H4 (cell line): Measurements from ENCODE around the gene GOLGA6L26. TPM values are rescaled to one million over a fixed set of nuclear protein-coding genes. Genes with fewer than 3 reads are reported as not detected.
"Not testable (repeated sequence)": the region's sequence is repeated elsewhere in the genome, so short reads cannot be mapped to it uniquely, and the experiment has no call there.

Experiments
- DNase-seq: peaks from one replicate; pipeline ENCODE4 v3.0.0-alpha.2; 2015; ENCODE audit warnings: low spot score
- total RNA-seq: library from RNA; depleted of rRNA; stranded (reverse); fragments of >200 nt; shearing (Covaris generic); gene quantifications from 2 replicates; pipeline ENCODE4 v1.2.3, GENCODE V29; 2014; rRNA removed

GOLGA6L26 gene, protein sequence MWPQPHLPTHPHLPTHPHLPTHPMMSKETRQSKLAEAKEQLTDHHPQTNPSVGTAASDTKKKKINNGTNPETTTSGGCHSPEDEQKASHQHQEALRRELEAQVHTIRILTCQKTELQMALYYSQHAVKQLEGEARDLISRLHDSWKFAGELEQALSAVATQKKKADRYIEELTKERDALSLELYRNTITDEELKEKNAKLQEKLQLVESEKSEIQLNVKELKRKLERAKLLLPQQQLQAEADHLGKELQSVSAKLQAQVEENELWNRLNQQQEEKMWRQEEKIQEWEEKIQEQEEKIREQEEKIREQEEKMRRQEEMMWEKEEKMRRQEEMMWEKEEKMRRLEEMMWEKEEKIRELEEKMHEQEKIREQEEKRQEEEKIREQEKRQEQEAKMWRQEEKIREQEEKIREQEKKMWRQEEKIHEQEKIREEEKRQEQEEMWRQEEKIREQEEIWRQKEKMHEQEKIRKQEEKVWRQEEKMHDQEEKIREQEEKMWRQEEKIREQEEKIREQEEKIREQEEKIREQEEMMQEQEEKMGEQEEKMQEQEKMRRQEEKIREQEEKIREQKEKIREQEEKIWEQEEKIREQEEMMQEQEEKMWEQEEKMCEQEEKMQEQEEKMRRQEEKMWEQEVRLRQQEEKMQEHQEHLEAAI
- not detected in 2 replicates for total RNA-seq

DNA sequence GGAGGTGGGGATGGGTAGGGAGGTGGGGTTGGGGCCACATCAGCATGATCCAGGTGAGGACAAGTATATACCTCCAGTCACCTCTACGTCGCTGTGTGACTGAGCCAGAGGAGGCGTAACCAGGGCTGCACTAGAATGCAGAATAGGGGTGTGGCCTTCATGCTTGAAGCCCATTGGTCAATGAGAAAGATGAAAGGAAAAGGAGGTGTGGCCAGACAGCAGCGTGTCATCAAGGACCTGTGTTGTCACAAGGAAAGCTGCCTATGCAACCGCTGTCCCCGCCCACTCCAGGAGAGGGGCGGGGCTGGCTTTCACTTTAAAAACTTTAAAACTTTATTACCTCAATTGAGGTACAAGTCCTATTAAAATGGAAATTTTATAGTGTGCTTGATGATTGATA lies at the start of gene GOLGA6L26:
Gene GOLGA6L26 (minus strand): TSS at position 101 of the 400 bp plus-strand sequence. CDS start 61 bp downstream, at position 40.
- not testable (repeated sequence) for DNase-seq

DNA sequence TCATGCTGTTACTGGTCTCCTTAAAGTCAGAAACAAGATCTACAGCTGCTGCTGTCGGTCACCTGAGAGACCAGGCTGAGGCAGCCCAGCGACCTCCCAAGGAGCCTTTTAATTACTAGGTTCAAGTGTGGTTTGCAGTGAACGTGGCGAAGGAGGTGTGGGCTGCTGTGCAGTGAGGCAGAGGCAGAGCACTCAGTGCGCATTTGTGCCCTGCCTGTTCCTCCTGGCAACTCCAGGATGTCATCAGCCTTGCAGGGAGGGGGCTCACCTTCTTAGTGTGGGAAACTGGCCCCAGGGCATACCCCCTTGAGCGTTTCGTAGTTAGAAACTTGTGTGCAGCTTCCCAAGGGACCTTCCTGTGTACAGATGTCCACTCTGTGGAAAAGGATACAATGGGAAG lies 47.2 kb upstream of the GOLGA6L26 start:
- not testable (repeated sequence) for DNase-seq

DNA sequence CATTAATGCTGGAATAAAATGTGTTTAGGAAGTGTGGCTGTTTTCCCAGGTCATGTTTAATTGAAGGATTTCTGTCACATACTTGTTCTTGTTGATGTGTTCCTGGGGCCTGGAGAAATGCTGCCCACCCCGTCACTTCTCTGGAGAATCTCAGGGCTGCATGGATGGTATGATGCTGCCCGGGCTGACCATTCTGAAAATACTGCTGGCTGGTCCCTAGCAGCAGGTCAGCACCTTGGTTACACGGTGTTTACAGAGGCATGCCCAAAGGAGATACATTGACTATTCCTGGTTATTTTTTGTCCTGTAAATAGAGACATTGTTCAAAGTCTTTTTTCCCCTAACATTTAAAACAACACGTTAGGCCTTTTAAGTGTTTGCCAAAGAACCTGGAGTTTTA lies 46.7 kb upstream of the GOLGA6L26 start:
- DNase-seq, result not testable (repeated sequence)

DNA sequence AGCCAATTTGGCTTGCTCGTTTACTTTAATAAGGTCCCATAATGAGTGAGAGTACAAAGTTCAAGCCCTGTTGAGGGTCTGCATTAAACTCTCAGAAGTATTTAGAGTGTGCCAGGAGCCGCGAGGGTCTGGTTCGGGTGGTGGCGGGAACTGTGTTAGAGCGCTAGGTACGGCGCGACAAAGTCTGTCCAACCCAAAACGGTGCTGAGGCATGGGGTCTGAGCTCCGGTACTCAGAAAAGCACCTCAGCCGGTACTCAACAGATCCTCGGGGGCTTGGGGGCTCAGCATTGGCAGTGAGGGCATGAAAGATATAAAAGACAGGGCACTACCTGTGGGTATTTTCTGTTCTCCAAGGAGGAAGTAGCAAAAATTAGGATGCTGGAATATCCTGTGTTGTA lies 45.0 kb upstream of the GOLGA6L26 start:
- DNase-seq, result not testable (repeated sequence)

DNA sequence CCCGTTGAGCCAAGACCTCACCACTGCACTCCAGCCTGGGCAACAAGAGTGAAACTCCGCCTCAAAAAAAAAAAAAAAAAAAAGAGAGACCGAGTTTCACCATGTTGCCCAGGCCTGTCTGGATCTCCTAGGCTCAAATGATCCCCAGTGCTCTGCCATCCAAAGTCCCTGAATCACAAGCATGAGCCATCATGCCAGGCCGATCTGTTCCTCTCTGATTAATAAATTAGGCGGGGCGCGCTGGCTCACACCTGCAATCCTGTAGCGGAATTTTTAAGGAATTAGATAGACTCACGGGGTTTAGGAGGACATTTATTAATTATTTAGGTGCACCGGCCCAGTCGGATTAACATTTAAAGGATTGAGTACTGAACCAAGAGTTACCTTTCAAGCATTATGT lies 40.2 kb upstream of the GOLGA6L26 start:
- DNase-seq, result not testable (repeated sequence)

DNA sequence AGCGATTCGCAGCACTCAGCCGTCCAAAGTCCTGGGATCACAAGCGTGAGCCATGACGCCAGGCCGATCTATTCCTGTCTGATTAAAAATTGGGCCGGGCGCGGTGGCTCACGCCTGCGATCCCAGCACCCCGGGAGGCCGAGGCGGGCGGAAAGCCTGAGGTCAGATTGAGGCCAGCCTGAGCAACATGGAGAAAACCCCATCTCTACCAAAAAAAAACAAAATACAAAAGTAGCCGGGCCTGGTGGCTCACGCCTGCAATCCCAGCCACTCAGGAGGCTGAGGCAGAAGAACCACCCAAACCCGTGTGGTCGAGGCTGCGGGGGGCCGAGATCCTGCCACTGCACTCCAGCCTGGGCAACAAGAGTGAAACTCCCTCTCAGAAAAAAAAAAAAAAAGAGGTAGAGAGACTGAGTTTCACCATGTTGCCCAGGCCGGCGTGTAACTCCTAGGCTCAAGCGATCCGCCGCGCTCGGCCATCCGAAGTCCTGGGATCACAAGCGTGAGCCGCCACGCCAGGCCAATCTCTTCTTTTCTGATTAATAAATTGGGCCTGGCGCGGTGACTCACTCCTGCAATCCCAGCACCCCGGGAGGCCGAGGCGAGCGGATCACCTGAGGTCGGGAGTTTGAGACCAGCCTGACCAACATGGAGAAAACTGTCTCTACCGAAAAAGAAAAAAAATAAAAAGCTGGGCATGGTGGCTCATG lies 39.0 kb upstream of the GOLGA6L26 start:
- DNase-seq, result not testable (repeated sequence)

DNA sequence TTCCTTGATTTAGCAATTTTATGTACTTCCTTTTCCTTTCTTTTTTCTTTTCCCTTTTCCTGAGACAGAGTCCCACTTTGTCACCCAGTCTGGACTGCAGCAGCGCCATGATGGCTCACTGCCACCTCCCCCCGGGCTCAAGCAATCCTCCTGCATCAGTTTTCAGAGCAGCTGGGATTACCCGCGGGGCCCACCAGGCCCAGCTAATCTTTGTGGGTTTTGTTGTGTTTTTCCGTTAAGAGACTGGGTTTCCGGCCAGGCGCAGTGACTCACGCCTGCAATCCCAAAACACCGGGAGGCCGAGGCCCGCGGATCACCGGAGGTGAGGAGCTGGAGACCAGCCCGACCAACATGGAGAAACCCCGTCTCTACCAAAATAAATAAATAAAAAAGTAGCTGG lies 38.3 kb upstream of the GOLGA6L26 start:
- DNase-seq, result peak; percentile 75

DNA sequence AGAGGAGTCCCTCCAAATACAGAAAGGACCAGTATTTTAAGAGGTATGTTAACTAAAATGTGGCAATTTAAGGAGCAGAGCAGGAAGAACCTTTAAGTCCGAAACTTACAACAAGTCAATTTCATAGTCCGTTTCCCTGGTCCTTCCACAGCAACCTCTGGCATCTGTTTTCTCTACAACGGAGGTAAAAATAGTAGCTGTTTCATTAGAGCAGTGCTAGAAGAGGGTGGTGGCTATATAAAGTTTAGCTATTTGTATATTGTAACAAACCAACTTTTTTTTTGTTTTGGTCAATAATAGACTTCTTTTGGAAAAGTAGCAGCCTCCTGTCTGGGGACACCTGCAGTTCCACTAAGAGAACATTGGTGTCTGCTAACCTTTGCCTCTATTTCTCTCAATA lies 37.9 kb upstream of the GOLGA6L26 start:
- DNase-seq, result not testable (repeated sequence)

DNA sequence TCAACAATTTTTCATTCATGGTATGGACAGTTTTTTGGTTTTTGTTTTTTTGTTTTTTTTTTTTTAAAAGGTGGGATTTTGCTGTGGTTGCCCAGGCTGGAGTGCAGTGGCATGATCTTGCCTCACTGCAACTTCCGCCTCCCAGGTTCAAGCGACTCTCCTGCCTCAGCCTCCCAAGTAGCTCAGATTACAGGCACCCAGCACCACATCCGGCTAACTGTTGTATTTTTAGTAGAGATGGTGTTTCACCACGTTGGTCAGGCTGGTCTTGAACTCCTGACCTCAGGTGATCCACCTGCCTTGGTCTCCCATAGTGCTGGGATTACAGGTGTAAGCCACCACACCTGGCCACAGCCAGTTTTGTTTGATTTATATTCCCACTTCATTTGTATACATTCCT lies 37.1 kb upstream of the GOLGA6L26 start:
- DNase-seq, result not testable (repeated sequence)

DNA sequence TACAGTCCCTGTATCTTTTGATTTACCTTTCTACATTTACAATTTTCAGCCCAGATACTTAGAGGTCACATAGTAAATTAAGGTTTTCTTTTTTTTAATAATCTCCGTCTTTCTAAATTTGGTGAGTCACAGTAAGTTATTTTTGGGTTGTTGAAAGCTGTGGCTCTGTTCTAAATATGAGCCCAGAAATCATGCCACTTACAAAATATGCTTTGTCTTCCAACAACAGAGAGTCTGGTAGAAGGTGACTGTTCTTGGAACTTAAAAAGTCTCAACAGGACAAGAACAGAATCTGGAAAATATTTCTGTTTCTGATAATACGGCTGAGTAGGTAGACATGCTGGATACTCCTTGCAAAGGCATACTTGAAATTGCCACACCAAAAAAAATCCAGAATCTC lies 36.6 kb upstream of the GOLGA6L26 start:
- no peak for DNase-seq

DNA sequence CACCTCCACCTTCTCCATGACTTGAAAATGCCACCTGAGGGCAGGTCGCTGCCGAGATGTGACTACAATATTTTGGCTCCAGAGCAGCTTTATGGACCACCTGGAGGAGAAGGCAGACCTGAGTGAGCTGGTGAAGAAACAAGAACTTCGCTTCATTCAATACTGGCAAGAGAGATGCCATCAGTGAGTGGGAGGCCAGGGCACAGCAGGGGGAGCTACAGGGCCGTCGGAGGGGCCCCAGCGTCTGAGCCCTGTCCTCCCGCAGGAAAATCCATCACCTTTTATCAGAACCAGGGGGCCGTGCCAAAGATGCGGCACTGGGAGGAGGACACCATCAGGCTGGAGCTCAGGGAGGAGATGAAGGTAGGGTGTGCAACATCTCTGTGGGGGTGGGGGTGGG lies 30.3 kb upstream of the GOLGA6L26 start:
- DNase-seq, result not testable (repeated sequence)

DNA sequence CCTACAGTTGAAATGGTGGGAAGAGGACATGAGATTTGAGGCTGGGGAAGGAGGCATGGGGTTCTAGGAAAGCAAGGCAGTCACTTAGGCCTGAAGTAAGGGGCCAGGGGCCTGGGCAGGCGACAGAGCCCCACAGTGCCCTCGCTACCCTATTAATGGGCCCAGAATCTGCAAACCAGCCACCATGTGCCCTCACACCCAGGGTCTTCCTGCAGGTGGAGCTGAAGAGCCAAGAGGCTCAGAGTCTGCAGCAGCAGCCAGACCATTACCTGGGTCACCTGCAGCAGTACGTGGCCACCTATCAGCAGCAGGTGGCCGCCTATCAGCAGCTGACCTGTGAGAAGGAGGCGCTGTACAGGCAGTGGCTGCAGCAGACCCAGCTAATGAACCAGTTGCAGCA lies 28.6 kb upstream of the GOLGA6L26 start:
- DNase-seq, result not testable (repeated sequence)

DNA sequence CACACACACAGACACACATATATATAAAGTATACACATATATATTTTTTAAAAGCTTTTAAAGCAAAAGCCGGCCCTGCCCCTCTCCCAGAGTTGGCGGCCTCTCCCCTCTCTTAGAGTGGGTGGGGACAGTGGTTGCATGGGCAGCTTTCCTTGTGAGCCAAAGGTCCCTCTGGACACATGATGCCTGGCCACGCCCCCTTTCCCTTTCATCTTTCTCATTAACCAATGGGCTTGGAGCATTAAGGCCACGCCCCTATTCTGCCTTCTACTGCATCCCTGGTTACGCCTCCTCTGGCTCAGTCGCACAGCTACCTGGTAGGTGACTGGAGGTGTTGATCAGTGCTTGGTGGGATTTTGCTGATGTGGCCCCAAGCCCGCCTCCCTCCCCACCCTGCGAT lies 20.5 kb upstream of the GOLGA6L26 start, which contains the start of gene GOLGA8S:
Gene GOLGA8S (plus strand): TSS at position 301 of the 400 bp plus-strand sequence. CDS start 62 bp downstream, at position 363.
- DNase-seq, result not testable (repeated sequence)

DNA sequence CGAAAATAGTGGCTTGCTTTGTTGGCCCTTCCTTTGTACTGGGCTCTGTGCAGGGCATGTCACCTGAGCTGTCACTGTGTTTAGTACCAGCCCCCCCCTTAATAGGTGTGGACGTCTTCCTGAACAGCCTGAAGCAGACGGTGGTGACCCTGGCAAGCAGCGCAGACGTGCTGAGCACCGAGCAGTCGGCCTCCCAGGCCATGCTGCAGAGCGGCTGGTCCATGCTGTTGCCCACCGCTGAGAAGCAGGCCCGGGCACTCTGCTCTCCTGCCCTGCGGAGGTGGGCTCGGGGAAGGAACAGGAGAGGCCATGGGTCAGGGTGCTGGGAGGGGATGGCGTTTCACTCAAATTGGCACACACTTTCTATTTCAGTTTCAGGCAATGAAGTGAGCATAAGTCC lies 22.8 kb downstream of the GOLGA6L26 start:
- DNase-seq, result not testable (repeated sequence)

DNA sequence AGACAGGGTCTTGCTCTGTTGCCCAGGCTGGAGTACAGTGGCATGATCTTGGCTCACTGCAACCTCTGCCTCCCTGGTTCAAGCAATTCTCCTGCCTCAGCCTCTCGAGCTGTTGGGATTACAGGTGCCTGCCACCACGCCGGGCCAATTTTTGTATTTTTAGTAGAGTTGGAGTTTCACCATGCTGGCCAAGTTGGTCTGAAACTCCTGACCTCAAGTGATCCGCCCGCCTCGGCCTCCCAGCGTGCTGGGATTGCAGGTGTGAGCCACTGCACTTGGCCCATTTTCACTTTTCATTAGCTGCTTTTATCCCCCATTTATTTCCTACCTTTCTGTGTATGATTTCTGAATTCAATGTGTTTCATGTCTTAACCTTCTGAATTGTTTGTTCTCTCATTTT lies 28.1 kb downstream of the GOLGA6L26 start:
- DNase-seq, result not testable (repeated sequence)

DNA sequence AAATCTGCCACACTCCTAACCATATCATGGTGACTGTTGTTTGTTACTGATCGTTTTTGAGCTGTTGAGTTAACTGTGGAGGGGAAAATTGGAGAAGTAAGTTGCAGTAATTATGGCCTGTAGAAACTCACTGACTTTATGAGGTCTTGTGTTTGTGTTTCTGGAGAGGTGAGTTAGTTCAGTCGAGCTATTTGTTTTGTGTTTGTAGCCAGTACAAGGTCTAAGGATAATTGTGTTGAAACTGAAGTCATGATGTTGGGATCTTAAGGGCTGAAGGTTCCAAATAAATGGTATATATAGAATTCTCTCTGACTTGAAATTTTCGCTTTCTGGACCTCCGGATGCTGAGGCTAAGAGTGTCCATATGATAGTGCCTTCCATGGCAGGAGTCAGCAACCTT lies 29.2 kb downstream of the GOLGA6L26 start:
- DNase-seq, result not testable (repeated sequence)

DNA sequence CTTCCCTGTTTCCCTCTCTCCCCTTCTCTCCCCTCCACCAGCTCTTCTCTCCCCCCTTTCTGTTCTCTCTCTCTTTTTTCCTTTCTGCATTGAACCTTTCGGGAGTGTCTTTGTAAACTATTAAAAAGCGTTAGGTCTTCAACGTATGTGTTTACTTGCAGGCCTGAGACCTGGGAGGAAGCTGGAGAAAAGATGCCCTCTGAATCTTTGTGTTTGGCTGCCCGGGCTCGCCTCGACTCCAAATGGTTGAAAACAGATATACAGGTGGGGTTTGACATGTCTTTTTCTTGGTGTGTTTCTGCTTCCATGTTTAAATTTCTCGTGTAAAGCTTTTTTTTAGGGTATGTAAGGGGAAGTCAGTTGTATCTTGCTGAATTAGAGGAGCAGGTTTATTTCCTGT lies 29.7 kb downstream of the GOLGA6L26 start:
- DNase-seq, result not testable (repeated sequence)

DNA sequence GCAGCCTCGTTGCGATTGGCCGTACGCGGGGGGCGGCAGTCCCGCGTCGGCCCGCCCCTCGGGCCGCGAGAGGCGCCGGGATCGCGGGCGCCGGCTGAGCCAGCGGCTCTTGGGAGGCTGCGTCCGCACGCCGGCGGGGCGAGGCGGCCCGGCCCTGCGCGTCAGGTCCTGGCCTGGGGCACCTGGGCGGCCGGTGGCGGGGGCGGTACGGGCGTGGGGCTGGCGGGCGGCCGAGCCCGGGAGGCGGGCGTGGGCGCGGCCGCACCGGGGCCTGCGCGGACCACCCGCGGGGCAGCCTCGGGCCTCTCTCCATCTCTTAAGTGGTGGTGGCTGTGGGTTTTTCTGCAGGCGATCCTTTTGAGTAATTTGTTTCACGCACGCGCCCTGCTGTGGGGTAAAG lies 30.3 kb downstream of the GOLGA6L26 start:
- DNase-seq, result not testable (repeated sequence)

DNA sequence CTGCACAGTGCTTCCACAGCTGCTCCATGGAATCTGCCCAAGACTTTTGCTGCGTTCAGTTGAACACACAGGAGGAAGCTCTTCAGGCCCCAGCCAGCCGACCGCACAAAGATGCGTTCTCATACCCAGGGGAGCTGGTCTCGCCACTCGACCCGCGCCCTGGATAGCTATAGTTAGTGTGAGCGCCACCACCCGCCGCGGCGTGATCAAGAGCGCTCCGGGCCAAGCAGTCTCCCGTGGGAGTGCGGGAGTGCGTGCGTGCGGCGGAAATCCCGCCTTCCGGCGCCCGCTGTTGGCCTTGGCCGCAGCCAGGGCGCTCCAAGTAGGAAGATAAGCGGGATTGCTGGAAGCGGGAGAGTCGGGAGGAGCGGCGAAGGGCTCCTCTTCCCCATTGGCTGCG lies 30.8 kb downstream of the GOLGA6L26 start:
- not testable (repeated sequence) for DNase-seq
